H9 (cell line): Measurements from ENCODE around the gene PRCD. TPM values are rescaled to one million over a fixed set of nuclear protein-coding genes. Genes with fewer than 3 reads are reported as not detected.
A peak's percentile ranks its signal among the peaks of the same experiment; 100 is the strongest.

ENCODE experiments used
- DNase-seq: peaks from one replicate; pipeline ENCODE4 v3.0.0-alpha.2; 2017
- H2AFZ ChIP-seq: one replicate; pipeline ENCODE4 v1.6.1; 2013; ENCODE audit warnings: mild to moderate bottlenecking, low read length, control low read depth, moderate library complexity
- H2AK5ac ChIP-seq: 2 replicates; pipeline ENCODE4 v1.6.1; 2013; ENCODE audit warnings: low read length, control low read depth, mixed read lengths; ENCODE audit not compliant: insufficient read length
- H2BK120ac ChIP-seq: one replicate; pipeline ENCODE4 v1.6.1; 2013; ENCODE audit warnings: low read depth, mild to moderate bottlenecking, low read length, control low read depth, inconsistent platforms; ENCODE audit not compliant: poor library complexity, severe bottlenecking
- H2BK12ac ChIP-seq: 2 replicates; pipeline ENCODE4 v1.6.1; 2013; ENCODE audit warnings: low read length, control low read depth, mixed read lengths, low read depth; ENCODE audit not compliant: insufficient read length
- H2BK15ac ChIP-seq: 2 replicates; pipeline ENCODE4 v1.6.1; 2013; ENCODE audit warnings: low read depth, low read length, control low read depth
- H2BK20ac ChIP-seq: one replicate; pipeline ENCODE4 v1.6.1; 2013; ENCODE audit warnings: low read depth, mild to moderate bottlenecking, low read length, control low read depth, inconsistent platforms; ENCODE audit not compliant: poor library complexity, severe bottlenecking
- H2BK5ac ChIP-seq: 2 replicates; pipeline ENCODE4 v1.6.1; 2013; ENCODE audit warnings: low read length, control low read depth, mixed read lengths; ENCODE audit not compliant: insufficient read length
- H3K14ac ChIP-seq: 2 replicates; pipeline ENCODE4 v1.6.1; 2013; ENCODE audit warnings: low read length, control low read depth; ENCODE audit not compliant: insufficient read depth
- H3K18ac ChIP-seq: 2 replicates; pipeline ENCODE4 v1.6.1; 2013; ENCODE audit warnings: low read depth, mild to moderate bottlenecking, mixed read lengths, low read length, control low read depth; ENCODE audit not compliant: insufficient read length
- H3K23ac ChIP-seq: 2 replicates; pipeline ENCODE4 v1.6.1; 2013; ENCODE audit warnings: low read length, control low read depth, mixed read lengths, low read depth; ENCODE audit not compliant: insufficient read length
- H3K23me2 ChIP-seq: 2 replicates; pipeline ENCODE4 v1.6.1; 2013; ENCODE audit warnings: low read depth, mild to moderate bottlenecking, mixed read lengths, low read length, control low read depth; ENCODE audit not compliant: insufficient read length, poor library complexity, severe bottlenecking
- H3K27ac ChIP-seq: 2 replicates; pipeline ENCODE4 v1.5.1; 2013; ENCODE audit warnings: low read length, control low read depth, mixed read lengths, low read depth; ENCODE audit not compliant: insufficient read length
- H3K27me3 ChIP-seq: 2 replicates; pipeline ENCODE4 v1.6.1; 2013; ENCODE audit warnings: low read length, control low read depth, inconsistent platforms; ENCODE audit not compliant: insufficient read depth
- H3K4ac ChIP-seq: 2 replicates; pipeline ENCODE4 v1.6.1; 2013; ENCODE audit warnings: low read depth, mild to moderate bottlenecking, control low read depth, inconsistent platforms, low read length, moderate library complexity
- H3K4me1 ChIP-seq: 2 replicates; pipeline ENCODE4 v1.6.1; 2013; ENCODE audit warnings: low read length, control low read depth, inconsistent platforms; ENCODE audit not compliant: insufficient read depth
- H3K4me2 ChIP-seq: 2 replicates; pipeline ENCODE4 v1.6.1; 2013; ENCODE audit warnings: low read length, control low read depth, mixed read lengths; ENCODE audit not compliant: insufficient read length, insufficient read depth
- H3K56ac ChIP-seq: 2 replicates; pipeline ENCODE4 v1.6.1; 2013; ENCODE audit warnings: low read depth, mild to moderate bottlenecking, mixed read lengths, low read length, control low read depth; ENCODE audit not compliant: insufficient read length
- H3K79me1 ChIP-seq: 2 replicates; pipeline ENCODE4 v1.6.1; 2013; ENCODE audit warnings: low read depth, mild to moderate bottlenecking, moderate library complexity, low read length, control low read depth, inconsistent platforms; ENCODE audit not compliant: insufficient read depth, poor library complexity, severe bottlenecking
- H3K79me2 ChIP-seq: 2 replicates; pipeline ENCODE4 v1.6.1; 2013; ENCODE audit warnings: low read length, control low read depth, inconsistent platforms; ENCODE audit not compliant: insufficient read depth
- H3K9ac ChIP-seq: 2 replicates; pipeline ENCODE4 v1.6.1; 2013; ENCODE audit warnings: low read length, control low read depth, mixed read lengths; ENCODE audit not compliant: insufficient read length; ENCODE audit errors: extremely low read depth
- H3K9me3 ChIP-seq: one replicate; pipeline ENCODE4 v1.6.1; 2013; ENCODE audit warnings: low read depth, low read length, inconsistent platforms; ENCODE audit not compliant: control insufficient read depth
- H3T11ph ChIP-seq: one replicate; pipeline ENCODE4 v1.6.1; 2013; ENCODE audit warnings: mild to moderate bottlenecking, low read length, control low read depth, inconsistent platforms
- H4K20me1 ChIP-seq: one replicate; pipeline ENCODE4 v1.6.1; 2013; ENCODE audit not compliant: control insufficient read depth, insufficient read length, insufficient read depth
- H4K5ac ChIP-seq: 2 replicates; pipeline ENCODE4 v1.6.1; 2013; ENCODE audit warnings: low read depth, mild to moderate bottlenecking, mixed read lengths, low read length, control low read depth; ENCODE audit not compliant: insufficient read length
- H4K8ac ChIP-seq: replicated peaks from 2 replicates; pipeline ENCODE4 v1.6.1; 2013; ENCODE audit warnings: low read length, control low read depth, mixed read lengths, low read depth; ENCODE audit not compliant: insufficient read length
- H4K91ac ChIP-seq: 2 replicates; pipeline ENCODE4 v1.6.1; 2013; ENCODE audit warnings: low read depth, mild to moderate bottlenecking, moderate library complexity, mixed read lengths, low read length, control low read depth; ENCODE audit not compliant: insufficient read length
- H3K27ac Mint-ChIP-seq, 3 experiments: 2 replicates in 2 of 3; 3 replicates in 1 of 3; pipeline ENCODE4 v1.8.0; 2020 to 2021; ENCODE audit warnings: mixed read lengths in 3 of 3, mild to moderate bottlenecking in 1 of 3, moderate library complexity in 1 of 3
- H3K27me3 Mint-ChIP-seq: 2 replicates; pipeline ENCODE4 v1.8.0; 2021; ENCODE audit warnings: low read depth, mild to moderate bottlenecking, moderate library complexity, mixed read lengths
- H3K36me3 Mint-ChIP-seq, 3 experiments: 2 replicates in 2 of 3; 3 replicates in 1 of 3; pipeline ENCODE4 v1.8.0; 2020 to 2021; ENCODE audit warnings: low read depth in 3 of 3, mixed read lengths in 3 of 3; ENCODE audit not compliant: insufficient read depth in 1 of 3
- H3K4me1 Mint-ChIP-seq, 2 experiments: 2 replicates each; pipeline ENCODE4 v1.8.0; 2020; ENCODE audit warnings: mixed read lengths in 2 of 2
- H3K4me3 Mint-ChIP-seq, 2 experiments: 2 replicates in 1 of 2; 3 replicates in 1 of 2; pipeline ENCODE4 v1.8.0; 2020 to 2021; ENCODE audit warnings: mild to moderate bottlenecking in 2 of 2, mixed read lengths in 2 of 2, moderate library complexity in 1 of 2
- H3K9me3 Mint-ChIP-seq, 2 experiments: 2 replicates in 1 of 2; 3 replicates in 1 of 2; pipeline ENCODE4 v1.8.0; 2020; ENCODE audit warnings: mild to moderate bottlenecking in 2 of 2, mixed read lengths in 2 of 2, moderate library complexity in 1 of 2
- WGBS: extraction: QIAGEN DNeasy Blood & Tissue Kit; methylation state at CpG from one replicate; pipeline ENCODE4 v1.1.7; 2013; ENCODE audit warnings: missing lambda C conversion rate, low lambda C conversion rate, mixed read lengths; ENCODE audit not compliant: insufficient read length; ENCODE audit errors: extremely low coverage; 5-methylcytosine and 5-hydroxymethylcytosine counted together
- total RNA-seq: library from RNA; stranded (reverse); gene quantifications from 2 replicates; pipeline ENCODE4 v1.2.1, GENCODE V29; 2021
- TF ChIP-seq, protein P1 (sequence below): fragments of 200-600 bp; sonication (generic); conservative IDR thresholded peaks from 3 replicates; pipeline ENCODE4 v1.8.0; 2021; ENCODE audit warnings: antibody characterized with exemption, mild to moderate bottlenecking

PRCD gene
- total RNA-seq, 1 experiment from 2014 or later = 0.46 TPM

DNA sequence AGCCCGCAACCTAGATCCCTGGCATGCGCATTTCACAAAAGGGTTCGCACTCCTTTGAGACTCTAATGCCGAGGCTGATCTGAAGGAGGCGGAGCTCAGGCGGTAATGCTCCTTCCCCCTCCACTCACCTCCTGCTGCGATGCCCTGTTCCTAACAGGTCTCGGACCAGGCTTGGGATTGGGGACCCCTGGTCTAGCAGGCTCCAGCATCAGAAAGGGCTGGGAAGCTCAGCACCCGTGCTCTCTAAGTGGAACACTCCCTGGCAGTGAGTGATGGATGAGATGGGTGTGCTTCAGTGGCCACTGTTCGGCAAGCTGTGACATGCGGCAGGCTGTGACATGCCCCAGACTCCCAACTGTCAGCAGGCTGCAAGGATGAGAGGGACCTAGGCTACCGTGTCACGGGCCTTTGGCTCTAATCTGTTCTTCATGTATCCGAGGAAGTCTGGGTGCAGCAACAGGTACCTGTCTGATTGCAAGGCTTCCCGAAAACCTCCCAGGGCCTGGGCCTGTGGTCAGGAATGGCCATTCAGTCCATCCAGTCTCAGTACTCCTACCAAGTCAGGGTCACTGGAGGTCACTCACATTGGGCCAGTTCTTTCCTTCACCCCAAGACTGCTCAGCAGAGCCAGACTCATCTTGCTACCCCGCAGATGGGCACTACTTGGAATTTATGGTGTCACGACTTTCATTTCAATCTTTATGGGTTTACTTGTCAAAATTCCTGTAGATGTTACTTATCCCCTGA, 47.1 kb downstream of the PRCD start:
- DNase-seq = no peak
- no peak overlapping the region for H3K4ac ChIP-seq
- no CpG with 5 or more reads among the region's 17 CpGs for WGBS
- H3K79me1 ChIP-seq = no peaks in the 10 kb centered on the region
- H4K5ac ChIP-seq = no peak overlapping the region
- H4K8ac ChIP-seq = no peak overlapping the region
- H2BK15ac ChIP-seq = no peak overlapping the region
- H3K23me2 ChIP-seq = peaks cover 11% of the 10 kb centered on the region
- TF ChIP-seq, protein P1, sequence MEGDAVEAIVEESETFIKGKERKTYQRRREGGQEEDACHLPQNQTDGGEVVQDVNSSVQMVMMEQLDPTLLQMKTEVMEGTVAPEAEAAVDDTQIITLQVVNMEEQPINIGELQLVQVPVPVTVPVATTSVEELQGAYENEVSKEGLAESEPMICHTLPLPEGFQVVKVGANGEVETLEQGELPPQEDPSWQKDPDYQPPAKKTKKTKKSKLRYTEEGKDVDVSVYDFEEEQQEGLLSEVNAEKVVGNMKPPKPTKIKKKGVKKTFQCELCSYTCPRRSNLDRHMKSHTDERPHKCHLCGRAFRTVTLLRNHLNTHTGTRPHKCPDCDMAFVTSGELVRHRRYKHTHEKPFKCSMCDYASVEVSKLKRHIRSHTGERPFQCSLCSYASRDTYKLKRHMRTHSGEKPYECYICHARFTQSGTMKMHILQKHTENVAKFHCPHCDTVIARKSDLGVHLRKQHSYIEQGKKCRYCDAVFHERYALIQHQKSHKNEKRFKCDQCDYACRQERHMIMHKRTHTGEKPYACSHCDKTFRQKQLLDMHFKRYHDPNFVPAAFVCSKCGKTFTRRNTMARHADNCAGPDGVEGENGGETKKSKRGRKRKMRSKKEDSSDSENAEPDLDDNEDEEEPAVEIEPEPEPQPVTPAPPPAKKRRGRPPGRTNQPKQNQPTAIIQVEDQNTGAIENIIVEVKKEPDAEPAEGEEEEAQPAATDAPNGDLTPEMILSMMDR = no peak
- H3K4me1 Mint-ChIP-seq = peaks cover 20 to 27% of the 10 kb centered on the region in 2 experiments; a peak in 3 of 4 replicates
- H3K27me3 ChIP-seq = peaks cover 36% of the 10 kb centered on the region; the same call in 1 of the 2 replicates
- H3K14ac ChIP-seq = no peak overlapping the region
- H3K4me3 Mint-ChIP-seq = peak overlapping the region; percentile 48 to 73; a peak in 3 of 5 replicates
- H2AFZ ChIP-seq = no peak overlapping the region
- H3K23ac ChIP-seq = no peak overlapping the region
- no peak overlapping the region for H2AK5ac ChIP-seq
- no peak overlapping the region for H2BK5ac ChIP-seq
- no peak overlapping the region for H3T11ph ChIP-seq
- peaks cover 2 to 7% of the 10 kb centered on the region in 2 experiments; a peak in 3 of 5 replicates for H3K9me3 Mint-ChIP-seq
- H4K20me1 ChIP-seq = peaks cover 2% of the 10 kb centered on the region
- H2BK20ac ChIP-seq = no peak overlapping the region
- H4K91ac ChIP-seq = no peak overlapping the region
- H3K79me2 ChIP-seq = no peaks in the 10 kb centered on the region
- H3K9ac ChIP-seq = no peak overlapping the region
- H3K56ac ChIP-seq = no peak overlapping the region
- H2BK120ac ChIP-seq = no peak overlapping the region
- peak overlapping the region; percentile 67 for H3K4me2 ChIP-seq
- no peak overlapping the region for H3K18ac ChIP-seq
- no peaks in the 10 kb centered on the region; a peak in 1 of 7 replicates for H3K36me3 Mint-ChIP-seq
- H3K27me3 Mint-ChIP-seq = peaks cover 71% of the 10 kb centered on the region
- H3K27ac Mint-ChIP-seq = no peak overlapping the region
- no peak overlapping the region for H3K27ac ChIP-seq
- H2BK12ac ChIP-seq = no peak overlapping the region
- no peaks in the 10 kb centered on the region; the same call in 1 of the 2 replicates for H3K4me1 ChIP-seq
- no peaks in the 10 kb centered on the region for H3K9me3 ChIP-seq
